ENCODE measurements around the gene DNM3.

The DNM3 gene

DNA sequence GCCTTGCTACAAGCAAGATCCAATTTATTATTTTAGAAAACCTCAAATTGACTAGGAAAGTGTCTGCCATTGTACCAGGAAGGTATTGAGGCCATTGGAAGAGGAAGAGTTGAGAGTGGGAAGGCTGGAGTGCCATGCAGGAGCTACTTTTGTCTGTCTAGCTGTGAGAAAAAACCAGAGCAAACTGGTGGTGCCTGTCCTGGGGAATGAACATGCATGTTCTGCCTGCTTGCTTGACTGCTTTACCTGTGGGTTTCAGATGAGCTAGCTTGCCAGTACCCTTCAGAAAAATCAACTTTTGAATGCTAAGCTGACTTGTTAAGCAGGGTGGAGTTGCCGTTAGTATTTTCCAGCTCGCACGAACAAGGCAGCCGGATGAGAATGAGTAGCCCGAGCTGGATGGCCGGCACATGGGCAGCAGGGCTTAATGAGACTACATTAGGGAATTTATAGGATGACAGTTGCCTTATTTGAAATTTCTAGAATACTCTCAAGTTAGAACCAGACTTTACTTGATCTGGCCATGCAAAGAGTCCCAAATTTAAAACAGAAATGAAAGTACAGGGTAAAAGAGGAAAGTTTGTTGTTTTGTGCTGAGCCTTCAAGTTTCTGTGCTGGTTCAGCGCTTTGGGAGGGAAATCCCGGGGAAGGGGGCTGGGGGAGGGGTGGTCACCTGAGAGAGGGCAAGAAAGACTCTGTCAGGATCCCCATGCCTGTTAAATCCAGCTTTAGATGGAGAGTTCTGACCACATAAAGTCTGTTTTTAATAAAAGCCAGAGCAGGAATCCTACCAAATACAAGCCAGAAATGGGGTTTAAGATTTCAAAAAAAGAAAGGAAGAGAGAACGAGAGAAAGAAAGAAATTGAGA lies 549.6 kb downstream of the DNM3 start:
- TF ChIP-seq ZNF70 (CRISPR knock-in tag; IDR thresholded peaks at IDR 0.05), result no peak
- no peak for TF ChIP-seq TCF4 (CRISPR knock-in tag; IDR thresholded peaks at IDR 0.05; ENCODE audit: borderline replicate concordance)
- no peak for TF ChIP-seq PPARA (CRISPR knock-in tag; IDR thresholded peaks at IDR 0.05; ENCODE audit: borderline replicate concordance)
- no peak for TF ChIP-seq ZFP3 (CRISPR knock-in tag; IDR thresholded peaks at IDR 0.05)
- TF ChIP-seq TOX (CRISPR knock-in tag; IDR thresholded peaks at IDR 0.05; ENCODE audit: borderline replicate concordance), result no peak
- no peak for TF ChIP-seq CSDC2 (CRISPR knock-in tag; IDR thresholded peaks at IDR 0.05)
- TF ChIP-seq ISL1 (CRISPR knock-in tag; IDR thresholded peaks at IDR 0.05), result no peak
- TF ChIP-seq, protein P1, sequence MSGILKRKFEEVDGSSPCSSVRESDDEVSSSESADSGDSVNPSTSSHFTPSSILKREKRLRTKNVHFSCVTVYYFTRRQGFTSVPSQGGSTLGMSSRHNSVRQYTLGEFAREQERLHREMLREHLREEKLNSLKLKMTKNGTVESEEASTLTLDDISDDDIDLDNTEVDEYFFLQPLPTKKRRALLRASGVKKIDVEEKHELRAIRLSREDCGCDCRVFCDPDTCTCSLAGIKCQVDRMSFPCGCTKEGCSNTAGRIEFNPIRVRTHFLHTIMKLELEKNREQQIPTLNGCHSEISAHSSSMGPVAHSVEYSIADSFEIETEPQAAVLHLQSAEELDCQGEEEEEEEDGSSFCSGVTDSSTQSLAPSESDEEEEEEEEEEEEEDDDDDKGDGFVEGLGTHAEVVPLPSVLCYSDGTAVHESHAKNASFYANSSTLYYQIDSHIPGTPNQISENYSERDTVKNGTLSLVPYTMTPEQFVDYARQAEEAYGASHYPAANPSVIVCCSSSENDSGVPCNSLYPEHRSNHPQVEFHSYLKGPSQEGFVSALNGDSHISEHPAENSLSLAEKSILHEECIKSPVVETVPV (CRISPR knock-in tag; IDR thresholded peaks at IDR 0.05), result no peak
- no peak for TF ChIP-seq ARNTL (CRISPR knock-in tag; IDR thresholded peaks at IDR 0.05; ENCODE audit: borderline replicate concordance, low read depth)
- TF ChIP-seq OSR1 (CRISPR knock-in tag; IDR thresholded peaks at IDR 0.05), result no peak
- TF ChIP-seq, protein P2, sequence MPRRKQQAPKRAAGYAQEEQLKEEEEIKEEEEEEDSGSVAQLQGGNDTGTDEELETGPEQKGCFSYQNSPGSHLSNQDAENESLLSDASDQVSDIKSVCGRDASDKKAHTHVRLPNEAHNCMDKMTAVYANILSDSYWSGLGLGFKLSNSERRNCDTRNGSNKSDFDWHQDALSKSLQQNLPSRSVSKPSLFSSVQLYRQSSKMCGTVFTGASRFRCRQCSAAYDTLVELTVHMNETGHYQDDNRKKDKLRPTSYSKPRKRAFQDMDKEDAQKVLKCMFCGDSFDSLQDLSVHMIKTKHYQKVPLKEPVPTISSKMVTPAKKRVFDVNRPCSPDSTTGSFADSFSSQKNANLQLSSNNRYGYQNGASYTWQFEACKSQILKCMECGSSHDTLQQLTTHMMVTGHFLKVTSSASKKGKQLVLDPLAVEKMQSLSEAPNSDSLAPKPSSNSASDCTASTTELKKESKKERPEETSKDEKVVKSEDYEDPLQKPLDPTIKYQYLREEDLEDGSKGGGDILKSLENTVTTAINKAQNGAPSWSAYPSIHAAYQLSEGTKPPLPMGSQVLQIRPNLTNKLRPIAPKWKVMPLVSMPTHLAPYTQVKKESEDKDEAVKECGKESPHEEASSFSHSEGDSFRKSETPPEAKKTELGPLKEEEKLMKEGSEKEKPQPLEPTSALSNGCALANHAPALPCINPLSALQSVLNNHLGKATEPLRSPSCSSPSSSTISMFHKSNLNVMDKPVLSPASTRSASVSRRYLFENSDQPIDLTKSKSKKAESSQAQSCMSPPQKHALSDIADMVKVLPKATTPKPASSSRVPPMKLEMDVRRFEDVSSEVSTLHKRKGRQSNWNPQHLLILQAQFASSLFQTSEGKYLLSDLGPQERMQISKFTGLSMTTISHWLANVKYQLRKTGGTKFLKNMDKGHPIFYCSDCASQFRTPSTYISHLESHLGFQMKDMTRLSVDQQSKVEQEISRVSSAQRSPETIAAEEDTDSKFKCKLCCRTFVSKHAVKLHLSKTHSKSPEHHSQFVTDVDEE (CRISPR knock-in tag; IDR thresholded peaks at IDR 0.05), result no peak
- peak; percentile 59 for ATAC-seq

DNA sequence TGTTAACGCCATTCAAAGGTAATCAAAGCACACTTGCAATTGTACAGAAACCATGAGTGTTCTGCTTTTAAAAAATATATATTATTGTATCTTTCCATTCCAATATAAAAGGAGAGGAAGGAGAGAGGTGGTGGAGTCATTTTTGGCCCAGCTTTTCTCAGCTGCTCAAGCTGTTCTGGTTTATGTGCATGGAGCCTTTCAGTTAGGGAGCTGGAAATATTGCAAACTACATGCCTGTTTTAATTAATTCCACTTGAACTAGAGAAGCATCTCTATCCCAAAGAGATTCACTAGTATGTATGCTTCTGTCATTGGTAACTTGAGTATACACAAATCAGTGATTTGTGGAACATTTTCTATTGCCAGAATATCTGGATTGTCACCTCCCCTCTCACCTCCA lies 550.7 kb downstream of the DNM3 start:
- ATAC-seq, result peak; percentile 60; the same call in 2 of the 3 replicates
- TF ChIP-seq, protein P3, sequence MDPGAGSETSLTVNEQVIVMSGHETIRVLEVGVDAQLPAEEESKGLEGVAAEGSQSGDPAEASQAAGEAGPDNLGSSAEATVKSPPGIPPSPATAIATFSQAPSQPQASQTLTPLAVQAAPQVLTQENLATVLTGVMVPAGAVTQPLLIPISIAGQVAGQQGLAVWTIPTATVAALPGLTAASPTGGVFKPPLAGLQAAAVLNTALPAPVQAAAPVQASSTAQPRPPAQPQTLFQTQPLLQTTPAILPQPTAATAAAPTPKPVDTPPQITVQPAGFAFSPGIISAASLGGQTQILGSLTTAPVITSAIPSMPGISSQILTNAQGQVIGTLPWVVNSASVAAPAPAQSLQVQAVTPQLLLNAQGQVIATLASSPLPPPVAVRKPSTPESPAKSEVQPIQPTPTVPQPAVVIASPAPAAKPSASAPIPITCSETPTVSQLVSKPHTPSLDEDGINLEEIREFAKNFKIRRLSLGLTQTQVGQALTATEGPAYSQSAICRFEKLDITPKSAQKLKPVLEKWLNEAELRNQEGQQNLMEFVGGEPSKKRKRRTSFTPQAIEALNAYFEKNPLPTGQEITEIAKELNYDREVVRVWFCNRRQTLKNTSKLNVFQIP (CRISPR knock-in tag; IDR thresholded peaks at IDR 0.05; ENCODE audit: borderline replicate concordance, low read depth), result no peak
- no peak for TF ChIP-seq ZFP30 (CRISPR knock-in tag; IDR thresholded peaks at IDR 0.05)
- no peak for TF ChIP-seq ARNTL (CRISPR knock-in tag; IDR thresholded peaks at IDR 0.05; ENCODE audit: borderline replicate concordance, low read depth)
- no peak for TF ChIP-seq SNAI2 (CRISPR knock-in tag; IDR thresholded peaks at IDR 0.05)

DNA sequence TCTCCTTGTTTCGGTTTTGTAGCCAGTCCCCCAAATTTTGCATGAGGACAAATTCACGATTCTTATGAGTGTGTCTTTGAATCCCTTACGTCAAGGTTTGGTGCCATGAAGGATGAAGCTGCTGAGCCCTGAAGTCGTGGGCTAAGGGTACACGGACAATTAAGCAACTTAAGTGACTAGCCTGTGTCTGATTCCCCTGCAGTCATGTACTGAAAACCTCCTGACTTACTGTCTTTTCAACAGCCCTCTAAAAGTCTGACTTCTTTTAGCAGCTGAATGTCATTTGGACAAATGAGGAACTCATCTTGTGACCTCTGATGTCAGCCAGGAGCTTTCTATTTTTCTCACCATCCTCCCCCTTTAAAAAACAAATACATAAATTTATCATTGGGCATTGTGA lies 552.1 kb downstream of the DNM3 start:
- no peak for ATAC-seq
- TF ChIP-seq, protein P3 (CRISPR knock-in tag; IDR thresholded peaks at IDR 0.05; ENCODE audit: borderline replicate concordance, low read depth), result no peak
- TF ChIP-seq OSR1 (CRISPR knock-in tag; IDR thresholded peaks at IDR 0.05) (no peak), ZNF8 (CRISPR knock-in tag; IDR thresholded peaks at IDR 0.05) (no peak), TCF4 (CRISPR knock-in tag; IDR thresholded peaks at IDR 0.05; ENCODE audit: borderline replicate concordance) (no peak), ESRRG (CRISPR knock-in tag; IDR thresholded peaks at IDR 0.05) (no peak), BACH2 (CRISPR knock-in tag; IDR thresholded peaks at IDR 0.05; ENCODE audit: borderline replicate concordance) (no peak), ZC3H10 (CRISPR knock-in tag; IDR thresholded peaks at IDR 0.05) (no peak), ZFP30 (CRISPR knock-in tag; IDR thresholded peaks at IDR 0.05) (no peak), ZFP3 (CRISPR knock-in tag; IDR thresholded peaks at IDR 0.05) (no peak), PPARA (CRISPR knock-in tag; IDR thresholded peaks at IDR 0.05; ENCODE audit: borderline replicate concordance) (no peak), GLIS3 (CRISPR knock-in tag; IDR thresholded peaks at IDR 0.05) (no peak)
- TF ChIP-seq, protein P4, sequence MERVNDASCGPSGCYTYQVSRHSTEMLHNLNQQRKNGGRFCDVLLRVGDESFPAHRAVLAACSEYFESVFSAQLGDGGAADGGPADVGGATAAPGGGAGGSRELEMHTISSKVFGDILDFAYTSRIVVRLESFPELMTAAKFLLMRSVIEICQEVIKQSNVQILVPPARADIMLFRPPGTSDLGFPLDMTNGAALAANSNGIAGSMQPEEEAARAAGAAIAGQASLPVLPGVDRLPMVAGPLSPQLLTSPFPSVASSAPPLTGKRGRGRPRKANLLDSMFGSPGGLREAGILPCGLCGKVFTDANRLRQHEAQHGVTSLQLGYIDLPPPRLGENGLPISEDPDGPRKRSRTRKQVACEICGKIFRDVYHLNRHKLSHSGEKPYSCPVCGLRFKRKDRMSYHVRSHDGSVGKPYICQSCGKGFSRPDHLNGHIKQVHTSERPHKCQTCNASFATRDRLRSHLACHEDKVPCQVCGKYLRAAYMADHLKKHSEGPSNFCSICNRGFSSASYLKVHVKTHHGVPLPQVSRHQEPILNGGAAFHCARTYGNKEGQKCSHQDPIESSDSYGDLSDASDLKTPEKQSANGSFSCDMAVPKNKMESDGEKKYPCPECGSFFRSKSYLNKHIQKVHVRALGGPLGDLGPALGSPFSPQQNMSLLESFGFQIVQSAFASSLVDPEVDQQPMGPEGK (CRISPR knock-in tag; IDR thresholded peaks at IDR 0.05; ENCODE audit: borderline replicate concordance), result no peak
- TF ChIP-seq, protein P1 (CRISPR knock-in tag; IDR thresholded peaks at IDR 0.05), result no peak
- TF ChIP-seq, protein P2 (CRISPR knock-in tag; IDR thresholded peaks at IDR 0.05), result no peak

All from SK-N-SH treated with all-trans-retinoic acid at 6 μM for 48 hours (cell line).